Stimulated activated CD4-positive, alpha-beta T cell treated with anti-CD3 and anti-CD28 coated beads, Interleukin-2, amount 100 ng/mL, for 4 hours (primary cell): ENCODE data around the gene IFI44.

Source experiments
- DNase-seq: peaks from one replicate; pipeline ENCODE4 v3.0.0-alpha.2; 2020; ENCODE audit warnings: low read depth

The IFI44 gene

DNA sequence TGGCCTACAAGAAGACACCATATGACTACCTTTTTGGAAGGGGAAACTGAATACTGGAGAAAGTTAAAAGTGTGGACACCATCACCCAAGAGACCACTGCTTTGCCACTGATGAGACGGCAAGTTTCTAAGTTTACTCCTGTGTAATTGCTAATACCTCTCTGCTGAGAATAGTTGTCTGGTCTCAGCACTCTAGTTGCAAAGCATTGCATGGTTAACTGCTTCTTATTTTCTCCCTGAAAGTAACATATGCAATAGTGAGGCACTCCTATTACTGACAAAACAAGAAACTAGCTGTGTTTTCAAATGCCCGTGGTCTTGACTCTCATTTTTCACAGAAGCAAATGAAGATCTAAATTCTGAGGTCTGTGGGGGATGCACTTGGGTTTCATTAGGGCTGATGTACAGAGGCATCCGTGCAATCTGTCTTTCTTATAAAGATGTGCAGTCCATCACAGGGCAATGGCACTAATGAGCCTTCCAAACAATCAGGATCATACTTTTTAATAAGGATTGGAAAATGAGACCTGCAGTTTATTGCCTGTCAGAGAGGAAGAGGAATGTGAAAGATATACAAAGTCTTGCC, 62.9 kb downstream of the IFI44 start:
- DNase-seq = no peak

DNA sequence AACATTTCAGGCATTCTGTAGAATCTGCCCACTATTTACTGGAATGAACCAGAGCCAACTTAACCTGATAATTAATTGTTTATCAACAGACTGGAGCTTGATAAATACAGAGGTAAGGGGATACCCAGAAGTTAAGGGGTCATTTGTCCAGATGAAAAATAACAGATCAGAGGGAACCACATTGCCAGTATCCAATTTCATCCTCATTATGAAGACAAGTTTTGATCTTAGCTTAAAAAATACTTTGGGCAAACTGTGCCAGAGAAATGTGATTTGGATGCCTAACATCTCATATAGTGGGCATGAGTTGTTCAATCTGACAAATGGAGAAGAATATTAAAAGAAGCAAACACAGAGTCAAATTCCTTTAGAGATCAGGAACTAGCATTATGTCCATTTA, 63.7 kb downstream of the IFI44 start:
- no peak for DNase-seq
